ENCODE results near the gene PDE2A.

- TF ChIP-seq CTCF (conservative IDR thresholded peaks at IDR 0.05; ENCODE audit: low read depth, low read length) (no peak), RAD21 (IDR thresholded peaks at IDR 0.05; ENCODE audit: low read length) (no peak), RFX5 (IDR thresholded peaks at IDR 0.05; ENCODE audit: low read depth, low read length) (no peak), POLR2A (IDR thresholded peaks at IDR 0.05; ENCODE audit: low read depth, low read length) (no peak), FOS (IDR thresholded peaks at IDR 0.05; ENCODE audit: low read depth, low read length) (no peak), MAFK (IDR thresholded peaks at IDR 0.05; ENCODE audit: low read depth, low read length) (no peak), MAZ (IDR thresholded peaks at IDR 0.05; ENCODE audit: borderline replicate concordance, low read depth, low read length) (no peak), MXI1 (IDR thresholded peaks at IDR 0.05; ENCODE audit: borderline replicate concordance, low read depth, low read length) (no peak), SMC3 (IDR thresholded peaks at IDR 0.05; ENCODE audit: low read depth, low read length) (no peak), NFE2L2 (IDR thresholded peaks at IDR 0.05; ENCODE audit: low read depth, low read length) (no peak), CHD1 (IDR thresholded peaks at IDR 0.05; ENCODE audit: low read depth, low read length) (no peak), ELK1 (IDR thresholded peaks at IDR 0.05; ENCODE audit: borderline replicate concordance, low read depth, low read length) (no peak)
Observed at GRCh38 chr11:72604256-72604655, 70.0 kb downstream of the PDE2A start.

All from IMR-90 (cell line).